Measurements from ENCODE around the gene C1QTNF6.

Gene C1QTNF6

GRCh38 chr22:37199103-37199759 is 11.2 kb upstream of the C1QTNF6 start:
- no peaks in the 10 kb centered on the region for H3K36me3 ChIP-seq (ENCODE audit: insufficient read depth, insufficient read length, low read length)
- H3K4me1 ChIP-seq (ENCODE audit: insufficient read depth, insufficient read length), result peaks cover 21% of the 10 kb centered on the region
- no peak for TF ChIP-seq SUZ12 (IDR thresholded peaks at IDR 0.05; ENCODE audit: extremely low read depth, insufficient read depth, insufficient read length)
- TF ChIP-seq YY1 (IDR thresholded peaks at IDR 0.05; ENCODE audit: insufficient read depth, insufficient read length), result no peak
- TF ChIP-seq ZNF274 (IDR thresholded peaks at IDR 0.05; ENCODE audit: low read depth, low read length), result no peak
- peak; percentile 94 for DNase-seq (ENCODE audit: low read depth, low spot score)
- H3K27me3 ChIP-seq (ENCODE audit: insufficient read depth, insufficient read length), result no peaks in the 10 kb centered on the region
- H3K9ac ChIP-seq (ENCODE audit: insufficient read length, low read depth), result peak overlapping the region; percentile 89
- no peaks in the 10 kb centered on the region for H3K9me3 ChIP-seq (ENCODE audit: insufficient read depth, low read length)
- H3K4me3 ChIP-seq (ENCODE audit: insufficient read length, low read depth), result peak overlapping the region; percentile 90

DNA sequence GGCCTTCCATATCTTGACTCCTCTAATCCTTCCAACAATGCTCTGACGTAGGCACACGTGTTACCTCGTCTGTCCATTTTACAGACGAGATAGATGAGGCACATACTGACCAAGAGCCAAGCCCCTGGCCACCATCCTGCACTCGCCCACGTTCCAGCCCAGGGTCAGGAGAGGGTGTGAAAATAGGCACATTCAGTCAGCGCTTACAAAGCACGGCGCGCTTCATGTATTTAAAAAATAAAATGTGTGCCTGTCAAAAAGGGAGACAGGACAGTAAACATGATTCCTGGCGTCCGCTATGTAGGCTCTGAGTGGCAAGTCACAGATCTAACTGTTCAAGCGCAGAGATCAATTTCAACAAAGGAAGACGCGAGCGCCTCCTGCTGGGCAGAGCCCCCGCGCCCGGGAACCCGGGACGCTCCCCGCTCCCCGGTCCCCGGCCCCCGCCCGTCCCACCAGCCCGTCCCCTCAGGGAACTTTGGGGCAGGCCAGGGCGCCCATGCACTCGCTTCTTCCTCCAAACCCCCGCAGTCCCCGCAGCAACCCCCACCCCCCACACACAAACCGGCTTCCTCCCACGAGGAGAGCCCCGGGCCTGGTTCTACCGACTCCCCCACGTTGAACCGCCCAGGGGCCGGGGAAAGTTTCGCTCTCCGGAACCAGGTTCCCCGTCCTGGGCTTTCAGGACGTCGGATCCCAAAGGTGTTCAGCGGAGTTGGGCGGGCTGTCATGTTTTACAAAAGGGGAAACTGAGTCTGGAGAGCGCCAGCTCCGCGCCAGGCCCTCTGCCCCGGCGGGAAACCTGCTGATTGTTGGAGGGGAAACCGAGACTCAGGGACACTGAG is 10.4 kb upstream of the C1QTNF6 start:
- Histone ChIP-seq H3K27me3 (ENCODE audit: insufficient read depth, insufficient read length) (no peaks in the 10 kb centered on the region), H3K4me3 (ENCODE audit: insufficient read length, low read depth) (peak overlapping the region; percentile 90), H3K4me1 (ENCODE audit: insufficient read depth, insufficient read length) (peaks cover 21% of the 10 kb centered on the region), H3K36me3 (ENCODE audit: insufficient read depth, insufficient read length, low read length) (no peaks in the 10 kb centered on the region), H3K9me3 (ENCODE audit: insufficient read depth, low read length) (no peaks in the 10 kb centered on the region), H3K9ac (ENCODE audit: insufficient read length, low read depth) (peak overlapping the region; percentile 89)
- no peak for TF ChIP-seq ZNF274 (IDR thresholded peaks at IDR 0.05; ENCODE audit: low read depth, low read length)
- no peak for TF ChIP-seq YY1 (IDR thresholded peaks at IDR 0.05; ENCODE audit: insufficient read depth, insufficient read length)
- no peak for TF ChIP-seq SUZ12 (IDR thresholded peaks at IDR 0.05; ENCODE audit: extremely low read depth, insufficient read depth, insufficient read length)
- DNase-seq (ENCODE audit: low read depth, low spot score), result peak; percentile 39

DNA sequence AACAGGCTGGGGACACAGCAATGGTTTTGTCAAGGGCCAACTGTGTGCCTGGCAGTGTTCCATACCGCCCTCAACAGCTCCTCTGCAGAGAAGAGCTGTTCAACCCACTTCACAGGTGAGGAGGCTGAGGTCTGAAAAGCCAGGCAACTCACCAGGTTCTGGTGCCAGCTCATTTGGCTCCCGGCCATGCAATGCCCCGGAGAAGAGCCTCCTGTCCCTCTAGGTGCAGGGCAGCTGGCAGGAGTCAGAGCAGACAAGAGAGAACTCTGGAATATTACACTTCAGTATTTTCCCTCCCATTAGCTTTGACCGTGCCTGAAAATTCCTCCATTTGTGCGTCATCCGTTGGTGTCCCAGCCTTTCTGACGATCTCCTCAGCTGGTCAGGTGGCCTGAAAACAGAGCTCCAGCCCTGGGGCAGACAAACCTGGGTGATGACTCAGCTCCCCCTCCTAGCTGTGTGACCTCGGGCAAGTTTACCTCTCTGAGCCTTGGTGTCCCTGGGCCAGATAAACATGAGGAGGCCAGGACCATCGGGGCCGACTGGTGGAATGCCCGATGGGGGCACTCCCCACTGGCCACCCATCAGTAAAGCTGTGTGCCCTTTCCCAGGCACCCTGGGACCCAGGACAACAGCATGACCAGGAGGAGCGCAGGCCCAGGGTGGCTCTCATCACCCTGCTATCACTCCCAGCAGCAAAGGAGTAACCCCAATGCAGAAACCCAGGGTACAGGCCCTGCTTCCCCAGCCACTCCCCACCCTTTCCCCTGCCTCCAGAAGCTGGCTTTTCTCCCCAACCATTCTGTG is 9.6 kb upstream of the C1QTNF6 start:
- H3K9ac ChIP-seq (ENCODE audit: insufficient read length, low read depth), result peak overlapping the region; percentile 74

GRCh38 chr22:37196539-37197450 is 8.7 kb upstream of the C1QTNF6 start:
- H3K9ac ChIP-seq (ENCODE audit: insufficient read length, low read depth), result peak overlapping the region; percentile 50
- DNase-seq (ENCODE audit: low read depth, low spot score), result no peak
- peaks cover 8% of the 10 kb centered on the region; the same call in 1 of the 2 replicates for H3K9me3 ChIP-seq (ENCODE audit: insufficient read depth, low read length)
- H3K4me1 ChIP-seq (ENCODE audit: insufficient read depth, insufficient read length), result peaks cover 21% of the 10 kb centered on the region
- H3K36me3 ChIP-seq (ENCODE audit: insufficient read depth, insufficient read length, low read length), result no peaks in the 10 kb centered on the region
- H3K27me3 ChIP-seq (ENCODE audit: insufficient read depth, insufficient read length), result no peaks in the 10 kb centered on the region
- TF ChIP-seq ZNF274 (IDR thresholded peaks at IDR 0.05; ENCODE audit: low read depth, low read length) (no peak), SUZ12 (IDR thresholded peaks at IDR 0.05; ENCODE audit: extremely low read depth, insufficient read depth, insufficient read length) (no peak), YY1 (IDR thresholded peaks at IDR 0.05; ENCODE audit: insufficient read depth, insufficient read length) (no peak)
- H3K4me3 ChIP-seq (ENCODE audit: insufficient read length, low read depth), result no peak overlapping the region

More for the DNA sequence above, 9.6 kb upstream of the C1QTNF6 start:
- peaks cover 6% of the 10 kb centered on the region; the same call in 1 of the 2 replicates for H3K9me3 ChIP-seq (ENCODE audit: insufficient read depth, low read length)
- TF ChIP-seq ZNF274 (IDR thresholded peaks at IDR 0.05; ENCODE audit: low read depth, low read length) (no peak), YY1 (IDR thresholded peaks at IDR 0.05; ENCODE audit: insufficient read depth, insufficient read length) (no peak), SUZ12 (IDR thresholded peaks at IDR 0.05; ENCODE audit: extremely low read depth, insufficient read depth, insufficient read length) (no peak)
- no peaks in the 10 kb centered on the region for H3K36me3 ChIP-seq (ENCODE audit: insufficient read depth, insufficient read length, low read length)
- H3K4me1 ChIP-seq (ENCODE audit: insufficient read depth, insufficient read length), result peaks cover 21% of the 10 kb centered on the region
- no peak for DNase-seq (ENCODE audit: low read depth, low spot score)
- H3K4me3 ChIP-seq (ENCODE audit: insufficient read length, low read depth), result peak overlapping the region; percentile 36
- no peaks in the 10 kb centered on the region for H3K27me3 ChIP-seq (ENCODE audit: insufficient read depth, insufficient read length)

- DNase-seq (ENCODE audit: low read depth, low spot score), result no peak
- peaks cover 21% of the 10 kb centered on the region for H3K4me1 ChIP-seq (ENCODE audit: insufficient read depth, insufficient read length)
- no peak overlapping the region for H3K9ac ChIP-seq (ENCODE audit: insufficient read length, low read depth)
- H3K27me3 ChIP-seq (ENCODE audit: insufficient read depth, insufficient read length), result no peaks in the 10 kb centered on the region
- H3K4me3 ChIP-seq (ENCODE audit: insufficient read length, low read depth), result no peak overlapping the region
- no peaks in the 10 kb centered on the region for H3K36me3 ChIP-seq (ENCODE audit: insufficient read depth, insufficient read length, low read length)
- TF ChIP-seq SUZ12 (IDR thresholded peaks at IDR 0.05; ENCODE audit: extremely low read depth, insufficient read depth, insufficient read length) (no peak), ZNF274 (IDR thresholded peaks at IDR 0.05; ENCODE audit: low read depth, low read length) (no peak), YY1 (IDR thresholded peaks at IDR 0.05; ENCODE audit: insufficient read depth, insufficient read length) (no peak)
- H3K9me3 ChIP-seq (ENCODE audit: insufficient read depth, low read length), result peaks cover 8% of the 10 kb centered on the region; the same call in 1 of the 2 replicates
These were observed 7.9 kb upstream of the C1QTNF6 start for GRCh38 chr22:37195921-37196320.

DNA sequence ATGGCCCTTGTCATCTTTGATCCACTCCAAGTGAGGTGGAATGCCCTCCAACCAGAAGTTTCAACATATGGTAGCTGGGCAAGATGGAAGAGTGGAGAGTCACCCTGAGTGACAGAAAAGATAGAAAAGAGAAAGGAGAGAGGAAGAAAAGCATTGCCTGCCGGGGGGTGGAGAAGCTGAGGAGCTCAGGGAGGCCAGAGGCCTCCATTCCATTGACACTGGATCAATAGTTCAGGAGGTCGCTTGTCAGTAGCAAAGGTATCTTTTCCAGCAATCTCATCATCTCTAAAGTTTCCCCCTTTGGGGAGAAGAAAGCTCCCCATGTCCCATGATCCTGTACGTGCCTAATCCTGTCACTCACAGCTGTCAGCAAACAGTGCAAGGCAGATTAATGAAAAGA is 6.7 kb upstream of the C1QTNF6 start:
- H3K4me3 ChIP-seq (ENCODE audit: insufficient read length, low read depth), result no peak overlapping the region
- no peak overlapping the region for H3K9ac ChIP-seq (ENCODE audit: insufficient read length, low read depth)
- H3K9me3 ChIP-seq (ENCODE audit: insufficient read depth, low read length), result peaks cover 8% of the 10 kb centered on the region; the same call in 1 of the 2 replicates
- H3K4me1 ChIP-seq (ENCODE audit: insufficient read depth, insufficient read length), result peaks cover 16% of the 10 kb centered on the region
- TF ChIP-seq YY1 (IDR thresholded peaks at IDR 0.05; ENCODE audit: insufficient read depth, insufficient read length) (no peak), ZNF274 (IDR thresholded peaks at IDR 0.05; ENCODE audit: low read depth, low read length) (no peak), SUZ12 (IDR thresholded peaks at IDR 0.05; ENCODE audit: extremely low read depth, insufficient read depth, insufficient read length) (no peak)
- no peaks in the 10 kb centered on the region for H3K36me3 ChIP-seq (ENCODE audit: insufficient read depth, insufficient read length, low read length)
- no peak for DNase-seq (ENCODE audit: low read depth, low spot score)
- H3K27me3 ChIP-seq (ENCODE audit: insufficient read depth, insufficient read length), result no peaks in the 10 kb centered on the region
